ENCODE data around the gene CEBPA.

DNA sequence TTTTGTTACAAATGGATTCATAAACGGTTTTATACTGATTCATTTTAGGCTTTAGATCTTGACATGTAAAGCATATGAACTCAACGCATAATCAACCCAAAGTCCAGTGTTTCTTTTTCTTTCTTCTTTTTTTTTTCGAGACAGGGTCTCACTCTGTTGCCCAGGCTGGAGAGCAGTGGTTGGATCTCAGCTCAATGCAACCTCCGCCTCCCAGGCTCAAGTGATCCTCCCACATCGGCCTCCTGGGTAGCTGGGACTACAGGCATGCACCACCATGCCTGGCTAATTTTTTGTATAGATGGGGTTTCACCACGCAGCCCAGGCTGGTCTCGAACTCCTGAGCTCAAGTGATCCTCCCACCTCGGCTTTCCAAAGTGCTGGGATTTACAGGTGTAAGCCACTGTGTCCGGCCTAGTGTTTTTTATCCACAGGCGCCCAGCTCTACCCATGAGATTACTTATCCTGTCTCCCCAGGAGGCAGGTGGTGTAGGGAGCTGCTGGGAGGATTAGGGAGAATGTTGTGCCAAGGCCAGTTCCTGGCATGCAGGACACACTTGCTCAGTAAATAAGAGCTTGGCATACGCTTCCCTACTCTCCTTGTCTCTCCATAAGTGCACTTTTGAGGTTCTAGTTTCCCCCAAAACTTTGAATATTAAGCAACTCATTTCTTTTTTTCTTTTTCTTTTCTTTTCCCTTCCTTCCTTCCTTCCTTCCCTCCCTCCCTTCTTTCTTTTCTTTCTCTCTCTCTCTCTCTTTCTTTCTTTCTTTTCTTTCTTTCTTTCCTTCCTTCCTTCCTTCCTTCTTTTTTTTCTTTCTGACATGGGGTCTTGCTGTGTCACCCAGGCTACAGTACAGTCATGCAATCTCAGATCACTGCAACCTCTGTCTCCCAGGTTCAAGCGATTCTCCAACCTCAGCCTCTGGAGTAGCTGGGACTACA is 4.8 kb upstream of the CEBPA start:
- TF ChIP-seq SP1 (IDR thresholded peaks at IDR 0.05): no peak
- no peak for TF ChIP-seq LEF1 (IDR thresholded peaks at IDR 0.05; ENCODE audit: borderline replicate concordance)
- TF ChIP-seq TARDBP (IDR thresholded peaks at IDR 0.05): no peak
- no peak for TF ChIP-seq FOXM1 (IDR thresholded peaks at IDR 0.05; ENCODE audit: borderline replicate concordance)
- no peak for TF ChIP-seq SUZ12 (IDR thresholded peaks at IDR 0.05)
- TF ChIP-seq FOXA1 (IDR thresholded peaks at IDR 0.05): no peak
- no peak for TF ChIP-seq ELF4 (IDR thresholded peaks at IDR 0.05)
- no peak for TF ChIP-seq BHLHE40 (IDR thresholded peaks at IDR 0.05; ENCODE audit: borderline replicate concordance)
- no peak for TF ChIP-seq CTBP1 (IDR thresholded peaks at IDR 0.05; ENCODE audit: borderline replicate concordance)
